NCI-H1436 (cell line): Measurements from ENCODE around the gene RASGRF1.
"Not testable (repeated sequence)": the region's sequence is repeated elsewhere in the genome, so short reads cannot be mapped to it uniquely, and the experiment has no call there.

Source experiments
- DNase-seq: peaks from one replicate; lab custom pipeline; 2025; lab: John Stamatoyannopoulos, UW

The RASGRF1 gene

DNA sequence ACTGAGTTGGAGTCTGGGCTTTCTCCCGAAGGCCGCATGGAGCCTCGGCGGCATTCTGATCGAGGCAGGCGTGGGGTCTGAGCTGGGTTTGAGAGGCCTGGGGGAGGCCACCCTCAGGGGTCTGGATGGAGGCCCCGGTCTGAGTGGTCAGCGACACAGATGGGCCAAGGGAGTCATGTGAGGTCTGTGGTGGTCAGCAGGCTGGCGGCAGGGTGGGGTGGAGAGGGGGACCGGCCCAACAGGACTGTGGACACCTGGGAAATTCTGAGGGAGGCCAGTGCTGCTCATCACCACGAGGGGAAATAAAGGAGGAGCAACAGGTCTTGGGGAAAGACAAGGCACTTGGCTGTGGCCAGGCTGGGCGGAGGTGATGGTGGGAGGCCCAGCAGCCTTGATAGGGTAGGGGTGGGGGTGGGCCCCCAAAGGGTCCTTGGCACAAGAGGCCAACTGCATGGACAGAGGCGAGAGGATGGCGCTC lies 161.9 kb downstream of the RASGRF1 start:
- no peak for DNase-seq

- not testable (repeated sequence) for DNase-seq
Measured at GRCh38 chr15:78928176-78928575, 162.4 kb downstream of the RASGRF1 start.

GRCh38 chr15:78927077-78927790 lies 163.3 kb downstream of the RASGRF1 start:
- no peak for DNase-seq

DNA sequence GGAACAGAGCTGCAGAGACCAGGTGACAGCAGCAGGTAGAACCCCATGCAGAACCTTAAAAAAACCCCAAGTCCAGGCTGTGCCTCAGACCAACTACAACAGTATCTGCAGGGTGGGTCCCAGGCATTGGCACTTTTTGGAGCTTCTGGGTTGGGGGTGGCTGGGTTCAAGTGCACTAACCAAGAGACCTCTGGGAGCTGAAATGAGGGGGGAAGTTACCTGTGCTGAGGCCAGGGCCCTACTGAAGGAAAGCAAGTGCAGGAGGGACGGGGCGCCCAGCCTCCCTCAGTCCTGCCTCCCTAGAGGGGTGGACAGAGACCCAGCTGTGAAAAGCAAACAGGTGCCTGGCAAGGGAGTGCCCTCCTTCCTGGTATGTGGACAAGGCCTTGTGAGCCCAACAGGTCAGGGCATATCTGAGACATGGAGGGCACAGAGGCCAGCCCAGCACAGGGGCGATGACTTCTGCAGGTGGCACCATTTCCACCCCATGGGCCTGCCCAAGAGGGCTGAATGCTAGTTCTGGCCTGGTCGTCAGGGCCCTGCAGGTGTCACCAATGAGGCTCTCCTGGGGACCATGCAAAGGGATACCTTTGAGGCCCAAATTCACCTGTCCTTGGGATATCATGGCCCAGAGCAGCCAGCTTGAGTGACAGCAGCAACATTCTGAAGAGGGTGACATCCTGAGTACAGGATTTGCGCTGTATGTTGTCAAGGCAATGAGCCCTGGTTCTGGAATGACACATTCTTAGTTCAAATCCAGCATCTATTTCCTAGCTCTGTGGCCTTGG lies 164.4 kb downstream of the RASGRF1 start:
- no peak for DNase-seq

- no peak for DNase-seq
Measured at GRCh38 chr15:78925076-78925624, 165.4 kb downstream of the RASGRF1 start.

DNA sequence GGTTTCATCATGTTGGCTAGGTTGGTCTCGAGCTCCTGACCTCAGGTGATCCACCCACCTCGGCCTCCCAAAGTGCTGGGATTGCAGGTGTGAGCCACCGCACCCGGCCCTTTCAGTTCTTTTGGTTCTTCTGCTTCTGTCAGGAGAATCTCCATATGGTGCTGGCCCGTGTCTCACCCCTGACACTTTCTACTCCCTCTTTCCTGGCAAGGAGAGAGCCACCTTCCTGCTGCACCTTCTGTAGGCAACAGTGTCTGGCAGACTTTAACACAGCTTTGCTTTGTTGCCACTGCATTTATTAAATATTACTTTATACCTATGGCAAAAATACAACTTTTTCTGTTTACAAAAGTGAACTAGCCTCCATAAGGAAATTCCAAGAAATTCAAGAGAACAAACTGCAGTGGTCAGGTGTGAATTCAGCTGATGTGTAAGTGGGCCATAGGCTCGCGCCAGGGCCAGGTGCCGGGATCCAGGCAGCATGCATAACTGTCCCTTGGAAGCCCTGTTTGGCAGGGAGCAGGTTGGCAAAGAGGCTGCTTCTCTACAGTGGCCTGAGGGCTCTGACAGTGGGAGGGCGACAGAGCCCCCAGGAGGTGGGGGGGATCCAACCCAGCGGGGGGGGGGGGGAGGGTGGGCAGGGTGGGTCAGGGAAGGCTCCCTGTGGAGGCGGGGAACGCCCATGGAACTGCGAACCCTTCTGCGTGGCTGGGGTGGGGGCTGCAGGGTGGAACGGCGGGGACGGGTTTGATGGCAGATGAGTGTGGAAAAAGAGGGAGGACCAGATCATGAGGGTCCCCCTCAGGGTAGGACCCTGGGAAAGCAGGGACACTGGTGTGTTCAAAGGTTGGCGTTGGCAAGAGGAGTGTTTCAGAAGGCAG lies 166.9 kb downstream of the RASGRF1 start:
- DNase-seq = no peak

DNA sequence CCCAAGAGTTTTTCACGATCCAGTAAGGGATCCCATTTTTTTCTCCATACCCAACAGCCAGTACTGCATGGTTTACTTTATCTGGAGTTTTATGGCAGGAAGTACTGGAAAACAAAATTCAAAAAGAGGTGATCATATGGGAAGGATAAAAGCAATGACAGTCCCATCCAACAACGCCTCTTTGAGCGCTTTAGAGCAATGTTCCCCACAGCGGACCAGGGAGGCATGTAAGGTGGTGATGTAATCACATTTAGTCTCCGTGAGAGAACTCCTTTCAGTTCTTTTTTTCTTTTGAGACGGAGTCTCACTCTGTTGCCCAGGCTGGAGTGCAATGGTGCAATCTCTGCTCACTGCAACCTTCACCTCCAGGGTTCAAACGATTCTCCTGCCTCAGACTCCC lies 167.6 kb downstream of the RASGRF1 start:
- DNase-seq = no peak

GRCh38 chr15:78922527-78922926 lies 168.1 kb downstream of the RASGRF1 start:
- DNase-seq = no peak

DNA sequence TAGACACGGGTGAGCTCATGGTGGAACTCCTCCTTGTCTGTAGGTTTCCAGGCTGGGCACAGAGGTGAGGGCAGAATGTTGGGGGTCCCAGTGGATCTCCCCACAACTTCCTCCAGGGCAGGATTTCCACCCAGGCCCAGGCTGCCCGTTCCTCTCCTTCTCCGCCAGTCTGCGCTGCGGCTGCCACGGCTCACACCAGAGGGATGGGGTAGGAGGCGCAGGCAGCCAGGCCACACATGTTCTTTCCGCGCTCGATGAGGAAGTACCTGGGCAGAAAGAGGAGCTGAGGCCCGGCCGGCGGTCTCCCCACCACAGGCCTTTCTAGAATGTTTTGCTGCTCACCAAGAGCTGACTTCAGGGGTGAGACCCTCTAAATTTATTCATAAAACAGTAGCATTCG lies 168.6 kb downstream of the RASGRF1 start:
- DNase-seq = no peak

DNA sequence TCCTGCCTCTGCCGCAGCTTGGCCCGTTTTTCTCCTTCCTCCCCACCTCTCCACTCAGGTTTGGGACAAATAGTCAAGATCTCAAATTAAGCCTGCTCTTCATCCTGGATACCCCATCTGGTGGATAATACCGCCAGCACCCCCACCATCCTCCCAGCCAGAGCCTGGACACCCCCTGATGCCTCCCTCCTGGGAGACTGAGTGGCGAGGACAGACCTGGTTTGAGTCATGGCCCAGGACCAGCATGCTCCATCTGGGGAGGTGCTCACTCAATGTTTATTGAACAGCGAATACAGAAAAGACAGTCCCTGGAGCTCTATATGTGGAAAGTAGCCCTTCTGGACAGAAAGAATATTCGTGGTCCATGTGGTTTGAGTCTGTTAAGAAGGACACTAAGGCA lies 169.1 kb downstream of the RASGRF1 start:
- no peak for DNase-seq

DNA sequence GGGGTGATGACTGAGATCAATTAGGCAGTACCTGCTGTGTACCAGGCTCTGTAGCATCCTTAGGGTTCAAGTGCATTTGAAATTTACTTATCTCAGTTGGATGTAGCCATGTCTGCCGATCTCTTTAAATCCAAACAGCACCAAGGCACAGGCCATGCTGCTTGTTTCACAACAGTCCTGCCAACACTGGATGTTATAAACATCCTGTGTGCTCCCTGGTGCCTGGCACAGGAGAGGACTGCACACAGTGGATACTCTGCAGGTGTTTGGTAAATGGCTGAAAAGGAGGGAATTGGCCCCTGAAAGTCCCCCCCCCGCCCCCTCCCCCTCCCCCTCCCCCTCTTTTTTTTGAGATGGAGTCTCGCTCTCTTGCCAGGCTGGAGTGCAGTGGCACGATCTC lies 172.7 kb downstream of the RASGRF1 start:
- no peak for DNase-seq

GRCh38 chr15:78916088-78916487 lies 174.5 kb downstream of the RASGRF1 start:
- DNase-seq = no peak

DNA sequence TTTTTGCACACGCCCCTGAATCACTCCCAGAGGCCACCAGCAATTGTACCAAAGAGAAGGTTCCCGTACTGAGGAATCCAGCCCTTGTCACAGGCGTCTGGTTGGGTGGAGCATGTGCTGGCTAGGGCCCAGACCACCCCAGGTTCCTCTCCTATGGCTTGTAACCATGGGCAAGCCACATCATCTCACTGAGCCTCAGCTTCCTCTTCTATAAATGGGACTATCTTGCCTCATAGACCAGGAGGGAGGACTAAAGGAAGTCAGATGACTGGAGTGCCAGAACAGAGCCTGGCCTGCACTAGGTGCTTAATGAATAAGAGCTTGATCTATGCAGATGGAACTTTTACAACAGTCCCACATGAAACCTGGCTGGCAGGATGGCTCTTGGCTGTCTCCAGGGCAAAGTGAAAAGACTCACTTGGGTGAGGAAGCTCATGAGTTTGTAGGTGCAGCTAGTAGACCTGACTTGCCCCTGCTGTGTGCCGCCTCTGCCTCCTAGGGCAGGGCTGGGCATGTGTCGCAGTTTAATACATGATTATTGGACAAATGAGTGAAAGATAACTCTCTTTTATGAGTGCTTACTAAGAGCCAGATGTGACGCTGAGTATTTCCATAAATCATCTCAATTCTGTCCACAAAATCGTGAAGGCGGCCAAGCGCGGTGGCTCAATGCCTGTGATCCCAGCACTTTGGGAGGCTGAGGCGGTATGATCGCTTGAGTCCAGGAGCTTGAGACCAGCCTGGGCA lies 175.1 kb downstream of the RASGRF1 start:
- DNase-seq = no peak

- no peak for DNase-seq
Measured at GRCh38 chr15:78914027-78914764, 176.4 kb downstream of the RASGRF1 start.

DNA sequence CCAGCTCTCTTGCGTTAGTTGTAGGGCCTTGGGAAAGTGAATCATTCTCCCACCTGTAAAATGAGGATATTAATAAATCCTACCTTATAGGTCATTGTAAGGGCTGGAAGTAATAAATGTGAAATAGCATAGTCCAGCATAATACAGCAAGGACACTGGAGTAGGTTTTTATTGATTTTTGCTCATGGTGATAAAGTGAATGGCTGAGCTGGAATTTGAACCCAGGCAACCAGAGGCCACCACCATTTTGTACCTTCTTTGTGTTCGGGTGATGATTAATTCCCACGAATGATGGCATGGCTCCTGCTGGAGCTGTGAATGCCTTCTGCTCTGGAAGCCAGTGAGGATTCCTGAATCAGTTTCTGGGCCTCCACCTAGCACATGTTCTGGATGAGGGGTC lies 177.6 kb downstream of the RASGRF1 start:
- no peak for DNase-seq

- DNase-seq = no peak
Measured at GRCh38 chr15:78912316-78912715, 178.3 kb downstream of the RASGRF1 start.

GRCh38 chr15:78910271-78910670 lies 180.3 kb downstream of the RASGRF1 start:
- no peak for DNase-seq
